ENCODE measurements around the gene GRIK3.
"Not testable (repeated sequence)": the region's sequence is repeated elsewhere in the genome, so short reads cannot be mapped to it uniquely, and the experiment has no call there.

GRIK3 gene

DNA sequence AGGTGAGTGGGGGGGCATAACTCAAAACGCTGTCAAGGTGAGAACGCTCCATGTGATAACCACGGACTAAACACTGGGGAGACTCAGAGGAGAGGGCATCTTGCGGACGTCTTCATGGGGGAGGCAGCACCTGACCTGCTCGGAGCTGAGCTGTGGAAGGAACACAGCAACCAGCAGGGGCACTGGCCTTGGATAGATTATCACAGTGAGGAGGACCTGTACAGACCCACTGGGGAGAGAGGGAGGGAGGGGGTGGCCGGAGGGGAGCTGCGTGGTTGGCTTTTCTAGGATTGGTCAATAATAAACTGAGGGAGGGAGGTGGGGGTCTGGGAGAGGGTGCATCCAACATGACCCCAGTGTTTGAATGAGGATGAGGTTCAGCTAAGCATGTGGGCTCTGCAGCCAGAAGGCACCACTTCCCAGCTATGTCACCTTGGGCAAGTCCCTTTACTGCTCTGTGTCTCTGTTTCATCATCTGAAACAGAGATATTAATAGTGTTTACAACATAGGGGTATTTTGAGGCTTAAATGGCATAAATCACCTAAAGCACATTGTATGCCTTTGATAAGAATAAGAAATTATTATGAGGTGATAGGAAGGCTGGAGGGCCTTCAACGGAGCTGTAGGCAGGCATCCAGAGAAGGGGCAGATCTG, 123.3 kb downstream of the GRIK3 start:
- Histone ChIP-seq H3K9ac (ENCODE audit: low read length) (no peak overlapping the region), H3K4me1 (ENCODE audit: control insufficient read depth, insufficient read depth, low read depth, low read length) (no peaks in the 10 kb centered on the region), H2BK15ac (ENCODE audit: low read depth, poor library complexity, severe bottlenecking) (no peak overlapping the region), H3K27ac (ENCODE audit: low read length, poor library complexity, severe bottlenecking) (no peak overlapping the region), H4K8ac (ENCODE audit: low read length) (no peak overlapping the region), H3K79me1 (replicated peaks; ENCODE audit: low read length, poor library complexity, severe bottlenecking) (no peaks in the 10 kb centered on the region), H2AFZ (ENCODE audit: low read depth, low read length) (no peak overlapping the region), H2AK5ac (ENCODE audit: low read length, severe bottlenecking) (no peak overlapping the region), H3K27me3 (ENCODE audit: control insufficient read depth in 1 of 2, insufficient read depth in 1 of 2, low read length in 2 of 2) (no peaks in the 10 kb centered on the region), H3K4ac (ENCODE audit: low read depth in 1 of 2, low read length in 2 of 2) (no peak overlapping the region), H3K4me2 (ENCODE audit: low read length, poor library complexity, severe bottlenecking) (no peak overlapping the region), H3K4me3 (ENCODE audit: insufficient read depth in 1 of 2, low read depth in 1 of 2, low read length in 2 of 2) (no peak overlapping the region), H3K18ac (ENCODE audit: low read depth in 1 of 2, low read length in 2 of 2) (no peak overlapping the region), H3K9me3 (ENCODE audit: control insufficient read depth, low read length) (no peaks in the 10 kb centered on the region), H3K14ac (ENCODE audit: low read length in 2 of 2) (no peak overlapping the region), H2BK120ac (ENCODE audit: low read depth, low read length) (no peak overlapping the region), H2BK12ac (ENCODE audit: low read length in 2 of 2) (no peak overlapping the region), H3K23ac (ENCODE audit: low read length in 2 of 2) (no peak overlapping the region), H4K91ac (ENCODE audit: low read length) (no peak overlapping the region), H3K36me3 (ENCODE audit: control insufficient read depth in 1 of 2, insufficient read depth in 2 of 2, low read depth in 1 of 2, low read length in 2 of 2) (no peaks in the 10 kb centered on the region), H2BK5ac (ENCODE audit: low read depth, low read length, poor library complexity, severe bottlenecking) (no peak overlapping the region)
- DNase-seq = no peak
- WGBS = 68% methylated on average over 9 of the region's 9 CpGs

DNA sequence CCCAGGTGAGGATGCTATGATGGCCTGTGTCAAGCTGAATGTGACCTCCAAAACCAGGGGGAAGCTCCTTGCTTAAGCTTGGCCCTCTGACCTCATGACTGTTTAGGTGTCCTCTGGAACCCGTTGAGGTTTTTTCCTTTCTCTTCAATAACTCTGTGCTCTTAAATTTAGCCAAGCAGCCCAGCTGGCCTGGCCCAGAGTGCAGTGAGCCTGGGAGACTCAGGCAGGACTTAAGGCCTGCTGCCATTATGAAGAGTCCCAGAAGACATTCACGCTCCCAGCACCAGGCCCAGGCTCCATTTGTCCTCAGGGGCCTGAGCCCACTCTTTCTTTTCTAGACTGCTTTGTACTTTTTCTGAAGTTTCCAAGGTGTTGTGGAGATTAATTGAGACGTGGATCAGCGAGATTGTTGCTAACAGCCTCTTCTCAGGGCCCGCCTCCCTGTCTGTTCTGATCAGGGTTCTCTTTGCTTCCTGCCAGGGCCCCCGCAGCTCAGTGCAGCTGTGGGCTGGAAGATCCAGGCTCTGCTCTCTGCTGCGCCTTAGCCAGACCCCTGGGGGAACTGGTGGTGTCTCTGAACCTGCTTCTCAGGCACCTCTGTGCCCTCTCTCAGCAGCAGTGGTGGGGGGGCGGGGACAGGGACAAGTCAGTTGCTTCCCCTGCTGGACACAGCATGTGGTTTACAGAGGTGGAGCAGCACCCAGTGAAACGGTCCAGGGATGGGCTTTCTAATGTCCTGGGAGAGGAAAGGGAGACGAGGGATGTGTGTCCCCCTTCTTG, 124.2 kb downstream of the GRIK3 start:
- WGBS = 41% methylated on average over 7 of the region's 10 CpGs
- H4K91ac ChIP-seq (ENCODE audit: low read length) = no peak overlapping the region

DNA sequence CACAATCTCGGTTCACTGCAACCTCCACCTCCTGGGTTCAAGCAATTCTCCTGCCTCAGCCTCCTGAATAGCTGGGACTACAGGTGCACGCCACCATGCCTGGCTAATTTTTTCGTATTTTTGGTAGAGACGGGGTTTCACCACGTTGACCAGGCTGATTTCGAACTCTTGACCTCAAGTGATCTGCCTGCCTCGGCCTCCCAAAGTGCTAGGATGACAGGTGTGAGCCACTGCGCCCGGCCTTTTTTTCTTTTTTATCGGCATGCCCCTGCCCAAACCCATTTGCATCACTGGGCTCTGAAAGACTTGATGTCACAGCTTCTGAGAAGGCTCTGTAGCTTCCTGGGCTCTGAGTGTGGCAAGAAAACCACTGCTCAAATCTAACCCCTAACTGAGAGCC, 125.0 kb downstream of the GRIK3 start:
- H3K23ac ChIP-seq (ENCODE audit: low read length in 2 of 2); H2BK5ac ChIP-seq (ENCODE audit: low read depth, low read length, poor library complexity, severe bottlenecking); H3K27me3 ChIP-seq (ENCODE audit: control insufficient read depth in 1 of 2, insufficient read depth in 1 of 2, low read length in 2 of 2); H3K9me3 ChIP-seq (ENCODE audit: control insufficient read depth, low read length); H4K8ac ChIP-seq (ENCODE audit: low read length); H3K4me3 ChIP-seq (ENCODE audit: insufficient read depth in 1 of 2, low read depth in 1 of 2, low read length in 2 of 2); H3K4ac ChIP-seq (ENCODE audit: low read depth in 1 of 2, low read length in 2 of 2); H3K9ac ChIP-seq (ENCODE audit: low read length); DNase-seq; H2BK15ac ChIP-seq (ENCODE audit: low read depth, poor library complexity, severe bottlenecking); H3K36me3 ChIP-seq (ENCODE audit: control insufficient read depth in 1 of 2, insufficient read depth in 2 of 2, low read depth in 1 of 2, low read length in 2 of 2); H2BK12ac ChIP-seq (ENCODE audit: low read length in 2 of 2); H3K18ac ChIP-seq (ENCODE audit: low read depth in 1 of 2, low read length in 2 of 2); H2AFZ ChIP-seq (ENCODE audit: low read depth, low read length); H3K14ac ChIP-seq (ENCODE audit: low read length in 2 of 2); H2BK120ac ChIP-seq (ENCODE audit: low read depth, low read length); H3K27ac ChIP-seq (ENCODE audit: low read length, poor library complexity, severe bottlenecking); H3K79me1 ChIP-seq (replicated peaks; ENCODE audit: low read length, poor library complexity, severe bottlenecking); H3K4me2 ChIP-seq (ENCODE audit: low read length, poor library complexity, severe bottlenecking); H4K91ac ChIP-seq (ENCODE audit: low read length); H3K4me1 ChIP-seq (ENCODE audit: control insufficient read depth, insufficient read depth, low read depth, low read length); H2AK5ac ChIP-seq (ENCODE audit: low read length, severe bottlenecking): not testable (repeated sequence)
- 61% methylated on average over 9 of the region's 10 CpGs for WGBS

More for the DNA sequence above, 124.2 kb downstream of the GRIK3 start:
- Histone ChIP-seq H3K4ac (ENCODE audit: low read depth in 1 of 2, low read length in 2 of 2) (no peak overlapping the region), H3K27ac (ENCODE audit: low read length, poor library complexity, severe bottlenecking) (no peak overlapping the region), H2BK120ac (ENCODE audit: low read depth, low read length) (no peak overlapping the region), H4K8ac (ENCODE audit: low read length) (no peak overlapping the region), H2BK15ac (ENCODE audit: low read depth, poor library complexity, severe bottlenecking) (no peak overlapping the region), H2BK12ac (ENCODE audit: low read length in 2 of 2) (no peak overlapping the region), H3K4me2 (ENCODE audit: low read length, poor library complexity, severe bottlenecking) (no peak overlapping the region), H3K23ac (ENCODE audit: low read length in 2 of 2) (no peak overlapping the region), H2BK5ac (ENCODE audit: low read depth, low read length, poor library complexity, severe bottlenecking) (no peak overlapping the region), H3K4me1 (ENCODE audit: control insufficient read depth, insufficient read depth, low read depth, low read length) (no peaks in the 10 kb centered on the region), H2AK5ac (ENCODE audit: low read length, severe bottlenecking) (no peak overlapping the region), H3K9ac (ENCODE audit: low read length) (no peak overlapping the region), H3K79me1 (replicated peaks; ENCODE audit: low read length, poor library complexity, severe bottlenecking) (no peaks in the 10 kb centered on the region), H3K9me3 (ENCODE audit: control insufficient read depth, low read length) (no peaks in the 10 kb centered on the region), H3K4me3 (ENCODE audit: insufficient read depth in 1 of 2, low read depth in 1 of 2, low read length in 2 of 2) (no peak overlapping the region), H3K18ac (ENCODE audit: low read depth in 1 of 2, low read length in 2 of 2) (no peak overlapping the region), H3K27me3 (ENCODE audit: control insufficient read depth in 1 of 2, insufficient read depth in 1 of 2, low read length in 2 of 2) (no peaks in the 10 kb centered on the region), H3K36me3 (ENCODE audit: control insufficient read depth in 1 of 2, insufficient read depth in 2 of 2, low read depth in 1 of 2, low read length in 2 of 2) (no peaks in the 10 kb centered on the region), H2AFZ (ENCODE audit: low read depth, low read length) (no peak overlapping the region), H3K14ac (ENCODE audit: low read length in 2 of 2) (no peak overlapping the region)
- DNase-seq = no peak

DNA sequence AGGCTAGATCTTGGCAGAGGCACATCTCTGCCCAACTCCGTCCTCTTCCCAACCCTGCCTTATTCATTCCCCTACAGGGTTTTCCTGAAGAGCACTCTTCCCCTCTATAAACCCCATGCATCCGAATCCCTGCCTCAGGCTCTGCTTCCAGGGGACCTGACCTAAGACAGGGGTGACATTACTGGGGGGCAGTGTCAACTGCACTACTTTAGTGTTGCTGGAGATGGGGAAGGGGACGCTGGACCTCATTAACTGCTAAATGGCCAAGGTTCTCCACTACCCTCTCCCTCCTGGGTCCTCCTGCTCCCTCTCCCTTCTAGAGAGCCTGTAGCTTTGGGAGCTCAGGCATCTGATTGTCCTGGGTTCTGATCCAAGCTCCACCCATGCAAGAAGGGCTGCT, 126.2 kb downstream of the GRIK3 start:
- Histone ChIP-seq H3K23ac (ENCODE audit: low read length in 2 of 2) (no peak overlapping the region), H2AK5ac (ENCODE audit: low read length, severe bottlenecking) (no peak overlapping the region), H2BK15ac (ENCODE audit: low read depth, poor library complexity, severe bottlenecking) (no peak overlapping the region), H2BK120ac (ENCODE audit: low read depth, low read length) (no peak overlapping the region), H2AFZ (ENCODE audit: low read depth, low read length) (no peak overlapping the region), H4K8ac (ENCODE audit: low read length) (no peak overlapping the region), H3K18ac (ENCODE audit: low read depth in 1 of 2, low read length in 2 of 2) (no peak overlapping the region), H2BK12ac (ENCODE audit: low read length in 2 of 2) (no peak overlapping the region), H3K4ac (ENCODE audit: low read depth in 1 of 2, low read length in 2 of 2) (no peak overlapping the region), H3K14ac (ENCODE audit: low read length in 2 of 2) (no peak overlapping the region), H4K91ac (ENCODE audit: low read length) (no peak overlapping the region), H3K4me3 (ENCODE audit: insufficient read depth in 1 of 2, low read depth in 1 of 2, low read length in 2 of 2) (no peak overlapping the region), H3K27me3 (ENCODE audit: control insufficient read depth in 1 of 2, insufficient read depth in 1 of 2, low read length in 2 of 2) (no peaks in the 10 kb centered on the region), H3K79me1 (replicated peaks; ENCODE audit: low read length, poor library complexity, severe bottlenecking) (no peaks in the 10 kb centered on the region), H3K4me1 (ENCODE audit: control insufficient read depth, insufficient read depth, low read depth, low read length) (no peaks in the 10 kb centered on the region), H3K9ac (ENCODE audit: low read length) (no peak overlapping the region), H3K27ac (ENCODE audit: low read length, poor library complexity, severe bottlenecking) (no peak overlapping the region), H3K4me2 (ENCODE audit: low read length, poor library complexity, severe bottlenecking) (no peak overlapping the region), H3K9me3 (ENCODE audit: control insufficient read depth, low read length) (no peaks in the 10 kb centered on the region), H3K36me3 (ENCODE audit: control insufficient read depth in 1 of 2, insufficient read depth in 2 of 2, low read depth in 1 of 2, low read length in 2 of 2) (no peaks in the 10 kb centered on the region), H2BK5ac (ENCODE audit: low read depth, low read length, poor library complexity, severe bottlenecking) (no peak overlapping the region)
- DNase-seq = no peak
- 72% methylated on average over 2 of the region's 3 CpGs for WGBS

Data from mesenchymal stem cell (in vitro differentiated cells and primary cell).